GM20431 (cell line): ENCODE measurements around the gene BICD2.

Experiments used
- in situ Hi-C: fragments of 300-500 bp; cut with MseI, MboI; formaldehyde crosslinking; loops from one replicate; pipeline ENCODE4 v1.15.0; 2020; ENCODE audit warnings: low sequenced_read_pairs; ENCODE audit not compliant: unreplicated experiment

BICD2 gene

DNA sequence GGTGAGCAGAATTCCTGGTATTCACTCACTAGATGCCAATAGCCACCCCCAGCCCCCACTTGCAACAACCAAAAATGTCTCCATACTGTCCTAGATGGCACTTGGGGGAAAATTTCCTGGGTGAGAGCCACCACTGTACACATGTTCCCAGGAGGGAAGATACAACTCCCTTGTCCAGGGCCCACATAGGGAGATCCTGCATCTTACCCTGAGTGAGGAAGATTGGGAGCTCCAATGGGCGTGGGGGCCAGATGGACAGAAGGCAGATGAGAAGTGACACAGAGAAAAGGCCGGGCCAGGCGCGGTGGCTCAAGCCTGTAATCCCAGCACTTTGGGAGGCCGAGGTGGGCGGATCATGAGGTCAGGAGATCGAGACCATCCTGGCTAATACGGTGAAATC is 82.4 kb downstream of the BICD2 start:
- in situ Hi-C loops, result no loop called here

DNA sequence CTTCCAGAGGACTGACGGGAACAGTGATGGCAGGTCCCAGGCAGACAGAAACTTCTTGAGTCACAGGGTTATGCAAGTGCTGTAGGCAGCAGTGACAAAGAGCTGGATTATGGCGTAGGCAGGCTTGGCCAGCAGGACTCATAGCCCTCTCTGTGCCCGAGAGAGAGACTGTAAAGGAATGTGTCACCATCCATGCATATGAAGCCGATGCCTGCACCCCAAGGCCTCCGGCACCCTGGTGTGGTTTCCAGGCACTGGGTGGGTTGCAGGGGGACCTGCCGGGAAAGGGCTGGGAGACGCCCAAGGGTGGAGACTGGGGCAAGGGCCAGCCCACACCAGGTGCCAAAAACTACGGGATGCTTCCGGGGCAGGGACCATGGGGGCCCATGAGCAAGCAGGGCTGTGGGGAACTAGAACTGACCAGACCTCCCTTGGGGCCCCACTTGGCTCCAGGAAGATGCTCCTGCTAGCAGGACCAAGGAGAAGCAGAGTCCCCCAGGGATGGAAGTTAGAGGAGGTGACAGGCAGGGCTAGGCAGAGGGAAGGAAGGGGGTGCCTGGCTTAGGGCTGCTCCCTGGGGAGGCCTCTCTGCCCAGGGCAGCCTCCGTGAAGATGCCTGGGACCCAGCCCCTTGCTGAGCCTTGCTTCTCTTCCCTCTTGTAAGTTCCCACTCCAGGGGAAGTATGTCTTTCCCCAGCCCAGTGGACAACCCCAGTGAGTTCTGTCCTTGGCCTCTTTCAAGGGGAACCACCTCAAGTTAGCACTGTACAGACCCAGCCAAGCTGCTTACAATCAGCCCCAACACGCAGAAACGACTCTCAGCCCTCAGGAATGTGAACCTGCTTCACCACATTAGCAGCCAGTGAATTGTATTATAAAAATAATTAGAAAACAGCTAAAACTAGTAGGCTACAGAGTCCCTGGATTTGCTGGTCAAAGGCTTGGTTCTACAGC is 84.2 kb downstream of the BICD2 start:
- in situ Hi-C loops, result no loop called here

DNA sequence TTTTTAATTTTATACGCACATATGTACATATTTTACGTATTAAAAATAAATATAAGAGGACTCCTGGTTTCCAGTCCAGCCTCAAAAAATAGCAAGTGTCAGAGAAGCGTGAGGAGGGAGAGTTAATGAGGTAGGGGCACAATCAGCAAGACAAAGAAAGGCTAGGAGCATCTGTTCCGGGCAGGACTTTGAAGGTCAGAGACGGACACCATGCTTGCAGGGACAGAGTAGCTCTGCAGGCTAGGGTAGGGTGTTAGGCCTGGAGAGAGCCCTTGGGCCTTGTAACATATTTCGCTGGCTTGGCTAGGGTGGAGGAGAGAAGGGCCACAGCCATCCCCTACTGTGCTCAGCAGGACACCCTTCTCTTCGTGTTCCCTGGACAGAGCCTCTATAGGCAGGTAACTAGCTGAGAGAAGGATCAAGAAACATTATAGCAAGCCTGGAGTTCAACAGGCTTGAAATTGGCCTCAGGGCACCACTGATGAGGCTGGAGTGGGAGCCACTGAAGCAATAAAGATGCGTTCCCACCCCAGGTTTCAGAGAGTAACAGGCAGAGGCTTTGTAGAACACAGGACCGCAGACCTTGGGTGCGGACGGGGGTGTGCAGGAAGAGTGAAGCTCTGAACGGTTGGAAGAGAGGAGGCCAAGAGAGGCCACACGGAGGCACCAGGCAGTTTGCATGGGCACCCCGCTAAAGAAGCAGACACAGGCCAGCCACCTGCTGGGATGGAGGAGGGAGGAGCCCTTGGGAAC is 85.0 kb downstream of the BICD2 start:
- in situ Hi-C loops, result no loop called here

DNA sequence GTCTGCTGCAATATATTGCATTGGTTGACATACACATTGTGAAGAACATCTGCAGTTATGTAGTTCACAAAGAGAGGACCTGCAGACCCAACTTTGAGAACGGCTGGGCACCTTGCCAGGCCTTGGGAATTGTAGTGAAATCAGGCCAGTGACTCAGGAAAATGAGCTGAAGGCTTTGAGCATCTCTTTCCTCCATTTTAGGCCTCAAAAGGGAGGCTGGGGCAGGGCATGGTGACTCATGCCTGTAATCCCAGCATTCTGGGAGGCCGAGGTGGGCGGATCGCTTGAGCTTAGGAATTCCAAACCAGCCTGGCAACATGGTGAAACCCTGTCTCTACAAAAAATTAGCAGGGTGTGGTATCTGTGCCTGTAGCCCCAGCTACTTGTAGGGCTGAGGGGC is 93.3 kb downstream of the BICD2 start:
- in situ Hi-C loops, result no loop called here

DNA sequence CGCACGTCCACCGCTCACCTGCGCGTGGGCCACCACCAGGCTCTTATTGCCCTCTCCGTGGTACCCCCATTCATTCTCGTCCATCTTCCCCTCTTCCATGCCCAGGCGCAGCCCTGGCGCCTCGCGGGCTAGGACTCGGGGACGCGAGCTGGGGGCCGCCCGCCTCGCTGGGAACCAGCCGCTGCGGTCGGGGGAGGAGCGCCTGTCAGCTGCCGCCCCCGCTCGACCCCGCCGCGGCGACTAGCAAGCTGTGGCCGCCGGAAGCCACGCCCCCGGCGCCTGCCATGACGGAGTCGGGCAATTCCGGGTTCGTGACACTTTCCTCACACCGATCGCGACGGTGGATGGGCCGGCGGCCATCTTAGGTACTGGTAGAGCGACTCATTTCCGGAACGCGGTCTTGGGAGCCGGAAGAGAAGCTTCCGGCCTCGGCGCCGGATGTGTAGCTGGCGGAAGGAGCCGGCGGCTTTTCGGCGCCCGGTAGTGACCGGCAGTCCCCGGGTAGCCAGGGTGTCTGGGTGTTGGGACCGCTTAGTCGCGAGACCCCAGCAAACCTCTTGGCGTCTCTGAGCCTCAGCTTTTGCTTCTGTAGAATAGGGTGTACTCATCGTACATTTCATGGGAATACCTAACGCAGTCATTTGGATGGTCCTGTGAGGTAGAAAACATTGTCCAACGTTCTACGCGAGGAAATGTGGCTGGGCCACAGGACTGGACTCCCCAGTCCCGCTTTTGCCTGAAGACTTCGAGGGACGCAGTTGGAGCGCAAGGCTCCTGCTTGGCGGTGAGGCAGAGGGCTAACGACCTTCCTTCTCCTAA is 94.5 kb downstream of the BICD2 start, which contains the start of gene IPPK:
Gene IPPK, minus strand, starts transcription at position 242 of the 819 bp plus-strand sequence. Its CDS starts 143 bp downstream, at position 99.
- in situ Hi-C loops, result no loop called here

DNA sequence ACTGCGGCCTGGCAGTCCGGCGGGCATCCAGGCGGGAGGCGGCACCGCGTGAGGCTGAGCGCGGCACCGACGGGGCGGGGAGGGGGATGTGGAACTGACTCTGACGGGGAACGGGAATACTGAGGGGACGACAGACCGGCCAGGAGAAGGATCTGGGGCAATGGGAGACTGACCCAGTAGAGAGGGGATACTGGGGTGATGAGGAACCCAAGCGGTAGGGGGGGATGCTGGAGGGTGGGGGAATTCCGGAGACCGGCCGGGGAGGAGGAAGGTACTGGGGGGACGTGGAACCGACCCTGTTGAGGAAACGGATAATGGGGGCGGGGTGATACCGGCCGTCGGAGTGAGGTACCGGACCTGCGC is 95.1 kb downstream of the BICD2 start:
- in situ Hi-C loops, result no loop called here

DNA sequence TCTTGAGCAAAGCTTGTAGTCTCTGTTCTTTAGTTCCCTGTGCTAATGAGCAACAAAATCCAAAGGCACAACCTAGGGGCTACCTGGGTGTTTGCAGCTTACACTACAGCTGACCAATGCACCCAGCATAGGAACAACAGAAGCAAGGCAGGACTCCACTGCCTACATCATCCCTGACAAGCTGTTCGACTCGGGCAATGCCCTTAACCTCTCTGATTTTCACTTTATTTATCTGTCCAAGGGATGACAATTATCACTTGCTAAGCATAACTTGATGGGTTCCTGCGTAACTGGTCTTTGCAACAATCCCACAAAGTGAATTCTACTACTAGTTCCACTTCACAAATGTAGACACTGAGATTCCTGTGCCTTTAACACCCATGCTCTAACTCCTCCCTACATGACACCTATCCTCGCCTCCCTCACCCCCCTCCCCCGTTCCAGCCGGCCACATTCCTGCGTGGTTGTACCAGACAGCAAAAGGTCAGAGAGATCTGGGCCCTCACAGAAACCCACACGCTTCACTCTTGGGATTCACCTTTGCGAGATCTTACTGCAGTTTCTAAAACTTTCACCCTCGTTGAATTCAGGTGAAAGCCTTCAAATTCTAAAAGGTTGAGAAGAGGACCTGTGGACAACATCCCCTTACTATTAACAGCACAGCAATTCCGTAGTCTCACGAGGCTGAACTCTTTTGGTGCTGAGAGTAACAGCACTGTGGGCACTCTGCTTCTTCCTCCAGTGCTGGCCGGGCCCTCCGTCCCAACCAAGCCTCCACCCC is 95.7 kb downstream of the BICD2 start:
- in situ Hi-C loops, result no loop called here

DNA sequence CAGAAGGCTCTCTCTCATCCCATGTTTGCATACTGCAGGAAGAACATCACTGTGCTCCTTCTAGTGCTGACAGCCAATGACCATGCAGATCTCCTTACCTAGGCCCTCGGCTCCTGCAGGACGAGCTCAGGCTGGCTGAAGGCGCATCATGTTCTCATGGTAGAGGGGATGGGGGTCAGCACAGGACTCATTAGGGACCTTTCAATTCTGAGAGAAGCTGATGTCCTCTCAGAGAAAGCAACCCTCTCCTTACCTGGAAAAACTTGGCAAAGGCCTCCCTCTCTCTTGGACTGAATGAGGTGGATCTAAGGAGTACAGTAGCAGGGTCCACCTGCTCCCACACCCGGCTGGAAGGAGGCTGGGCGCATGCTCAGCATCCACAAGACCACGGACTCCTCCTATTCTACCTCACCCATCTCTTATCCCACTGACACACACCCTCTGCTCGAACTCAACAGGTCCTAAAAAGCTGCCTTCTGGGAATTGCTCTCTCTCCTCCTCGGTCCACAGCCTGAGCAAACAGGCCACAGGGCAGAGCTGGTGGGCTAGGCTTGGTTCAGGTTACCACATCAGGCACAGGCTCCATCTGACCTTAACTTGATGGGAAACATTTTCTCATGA is 97.6 kb downstream of the BICD2 start:
- in situ Hi-C loops, result no loop called here

DNA sequence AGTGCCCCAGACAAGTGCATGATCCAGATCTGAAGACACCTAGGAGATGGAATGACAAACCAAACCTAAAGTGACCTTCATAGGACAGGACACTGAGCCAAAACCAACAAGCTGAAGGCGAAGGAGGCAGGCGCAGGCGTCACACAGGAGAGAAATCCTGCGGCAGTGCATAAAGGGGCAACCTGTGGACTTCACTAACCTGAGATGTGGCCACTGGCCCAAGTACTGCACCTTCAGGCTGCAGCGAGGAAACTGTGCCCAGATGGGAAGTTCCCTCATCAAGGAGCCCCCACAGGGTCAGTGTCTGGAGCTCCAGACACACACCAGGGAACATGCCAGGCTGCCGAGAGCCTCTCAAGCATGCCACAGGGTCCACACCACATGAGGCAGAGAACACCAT is 98.4 kb downstream of the BICD2 start:
- in situ Hi-C loops, result no loop called here

DNA sequence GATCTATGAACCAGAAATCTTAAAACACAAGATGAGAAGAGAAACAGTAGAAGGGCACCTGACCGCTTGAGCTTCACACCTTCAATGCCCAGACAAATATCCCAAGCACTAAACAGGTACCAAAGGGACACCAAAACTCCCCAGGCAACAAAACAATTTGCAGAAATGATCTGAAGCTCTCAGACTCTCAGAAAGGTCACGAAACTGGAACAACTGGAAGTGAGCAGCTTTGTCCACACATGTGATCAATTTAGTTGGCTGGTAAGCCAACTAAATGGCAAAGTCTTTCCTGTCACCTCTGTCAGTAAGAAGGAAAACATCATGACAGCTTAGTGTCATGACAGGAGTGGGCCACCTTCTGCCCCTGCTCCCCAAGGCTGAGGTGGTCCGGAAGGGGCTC is 98.8 kb downstream of the BICD2 start:
- in situ Hi-C loops, result no loop called here

DNA sequence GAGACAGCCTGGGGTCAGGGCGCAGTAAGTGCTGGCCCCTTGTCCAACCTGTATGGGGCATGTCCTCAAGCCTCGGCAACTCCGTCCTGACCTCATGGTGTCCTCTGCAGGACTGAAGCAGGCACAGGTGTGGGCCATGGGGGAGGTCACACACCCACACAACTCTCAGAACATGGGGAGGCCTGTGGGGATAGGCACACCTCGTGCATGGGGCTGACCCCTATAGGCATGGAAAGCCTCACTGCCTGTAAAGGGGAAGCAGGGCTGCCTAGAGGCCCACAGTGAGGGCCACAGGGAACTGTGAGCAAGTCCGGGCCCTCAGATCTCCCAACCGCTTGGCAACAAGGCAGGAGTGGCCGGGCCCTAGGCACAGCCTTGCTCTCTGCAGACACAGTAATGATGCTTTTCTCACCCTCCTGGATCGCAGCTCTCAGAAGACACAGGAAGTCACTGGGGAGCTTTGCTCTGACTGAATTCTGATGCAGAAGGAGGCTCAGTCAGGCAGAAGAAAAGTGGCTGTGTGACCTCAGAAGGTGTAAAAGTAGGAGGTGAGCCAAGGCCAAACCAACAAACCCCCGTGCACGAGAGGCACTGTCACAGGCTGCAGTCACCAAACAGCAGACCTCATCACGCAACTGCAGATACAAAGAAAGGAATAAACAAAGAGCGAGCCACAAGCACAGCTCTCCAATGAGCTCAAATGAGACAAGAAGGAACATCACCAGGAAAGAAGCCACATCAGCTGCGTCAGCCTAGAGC is 100.1 kb downstream of the BICD2 start:
- in situ Hi-C loops, result no loop called here

DNA sequence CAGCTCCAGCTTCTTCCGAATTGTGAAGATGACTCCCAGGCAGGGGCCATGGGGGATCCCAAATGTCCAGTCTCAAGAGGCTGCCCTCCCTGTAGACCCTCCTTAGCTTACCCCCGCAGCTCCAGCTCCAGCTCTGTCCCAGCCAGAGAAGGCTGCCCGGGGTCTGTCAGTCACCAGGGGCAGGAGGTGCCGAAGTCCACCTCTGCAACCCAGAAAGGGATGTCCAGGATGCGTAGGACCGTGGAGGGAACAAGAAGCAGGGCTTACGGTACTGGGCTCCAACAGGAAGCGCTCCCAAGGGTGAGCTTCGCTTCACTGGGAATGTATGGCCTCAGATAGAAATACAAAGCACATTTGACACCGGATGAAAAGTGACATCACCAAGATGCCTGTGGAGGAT is 100.7 kb downstream of the BICD2 start:
- in situ Hi-C loops, result no loop called here

DNA sequence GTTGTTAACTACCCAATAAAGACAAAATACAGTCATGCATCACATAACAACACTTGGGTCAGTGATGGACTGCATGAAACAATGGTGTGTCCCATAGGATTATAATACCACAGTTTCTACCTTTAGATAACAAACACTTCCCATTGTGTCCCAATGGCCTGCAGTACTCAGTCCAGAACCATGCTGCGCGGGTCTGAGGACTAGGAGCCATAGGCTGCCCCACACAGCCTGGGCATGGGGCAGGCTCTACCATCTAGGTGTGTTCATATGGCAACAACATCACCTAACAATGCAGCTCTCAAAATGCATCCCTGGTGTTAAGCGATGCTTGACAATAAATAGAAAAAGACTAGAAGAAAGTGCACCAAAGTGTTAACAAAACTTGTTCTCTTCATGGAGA is 101.5 kb downstream of the BICD2 start:
- in situ Hi-C loops, result no loop called here

DNA sequence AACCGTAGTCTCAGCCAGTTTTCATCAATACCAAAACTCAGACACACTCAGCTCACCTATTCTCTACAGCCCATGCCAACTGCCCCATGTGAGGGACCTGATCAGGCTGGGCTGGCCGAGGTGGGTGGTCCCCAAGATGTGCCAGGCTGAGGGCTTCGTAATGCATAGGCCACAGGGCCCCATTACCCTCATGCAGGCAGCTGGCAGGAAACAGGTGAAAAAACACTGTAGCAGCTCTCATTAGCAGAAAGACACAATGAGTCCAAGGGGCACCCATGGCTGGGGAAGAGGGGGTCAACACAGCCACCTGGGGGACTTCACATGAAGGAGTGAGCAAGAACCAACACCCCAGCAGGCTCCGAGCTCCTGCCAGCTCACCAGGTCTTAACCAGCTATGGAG is 102.9 kb downstream of the BICD2 start:
- in situ Hi-C loops, result no loop called here
